ENCODE data around the gene ACTBL2.

- TF ChIP-seq EZH2phosphoT487 (IDR thresholded peaks at IDR 0.05; ENCODE audit: borderline replicate concordance, low read depth): no peak
- no peak for TF ChIP-seq POLR2AphosphoS5 (IDR thresholded peaks at IDR 0.05; ENCODE audit: low read depth, low read length)
- TF ChIP-seq, protein P1, sequence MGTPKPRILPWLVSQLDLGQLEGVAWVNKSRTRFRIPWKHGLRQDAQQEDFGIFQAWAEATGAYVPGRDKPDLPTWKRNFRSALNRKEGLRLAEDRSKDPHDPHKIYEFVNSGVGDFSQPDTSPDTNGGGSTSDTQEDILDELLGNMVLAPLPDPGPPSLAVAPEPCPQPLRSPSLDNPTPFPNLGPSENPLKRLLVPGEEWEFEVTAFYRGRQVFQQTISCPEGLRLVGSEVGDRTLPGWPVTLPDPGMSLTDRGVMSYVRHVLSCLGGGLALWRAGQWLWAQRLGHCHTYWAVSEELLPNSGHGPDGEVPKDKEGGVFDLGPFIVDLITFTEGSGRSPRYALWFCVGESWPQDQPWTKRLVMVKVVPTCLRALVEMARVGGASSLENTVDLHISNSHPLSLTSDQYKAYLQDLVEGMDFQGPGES (IDR thresholded peaks at IDR 0.05; ENCODE audit: low read depth, low read length): no peak
- TF ChIP-seq EP300 (IDR thresholded peaks at IDR 0.05; ENCODE audit: borderline replicate concordance in 1 of 2, low read depth in 1 of 2, low read length in 1 of 2): no peak
- no peak for TF ChIP-seq MEF2A (IDR thresholded peaks at IDR 0.05; ENCODE audit: borderline replicate concordance, low read depth)
These were observed 43.0 kb downstream of the ACTBL2 start for GRCh38 chr5:57439601-57440000.
